Gastroesophageal sphincter (tissue), 3 donors: Measurements from ENCODE around the gene GIT1.

ENCODE experiments used
- EP300 ChIP-seq: sonication (generic); formaldehyde crosslinking; IDR thresholded peaks from one replicate; pipeline ENCODE4 v1.6.1; 2017; ENCODE audit warnings: antibody characterized with exemption, mild to moderate bottlenecking
- POLR2A ChIP-seq, 2 donors: fragments of 450-650 bp; IDR thresholded peaks; one replicate each; pipeline ENCODE4 v1.6.1; 2017; ENCODE audit warnings: antibody characterized with exemption in 2 of 2, mild to moderate bottlenecking in 2 of 2, moderate library complexity in 1 of 2
- POLR2AphosphoS5 ChIP-seq: sonication (generic); formaldehyde crosslinking; IDR thresholded peaks from one replicate; pipeline ENCODE4 v1.6.1; 2017; ENCODE audit warnings: antibody characterized with exemption
- TF ChIP-seq, protein P1 (sequence below), 4 experiments: fragments of 200-600 bp in 2 of 4; fragments of 450-650 bp in 2 of 4; sonication (generic) in 1 of 4; IDR thresholded peaks; one replicate each; pipeline ENCODE4 v1.5.1; 2017 to 2019; ENCODE audit warnings: antibody characterized with exemption in 4 of 4, mild to moderate bottlenecking in 2 of 4, moderate library complexity in 2 of 4

DNA sequence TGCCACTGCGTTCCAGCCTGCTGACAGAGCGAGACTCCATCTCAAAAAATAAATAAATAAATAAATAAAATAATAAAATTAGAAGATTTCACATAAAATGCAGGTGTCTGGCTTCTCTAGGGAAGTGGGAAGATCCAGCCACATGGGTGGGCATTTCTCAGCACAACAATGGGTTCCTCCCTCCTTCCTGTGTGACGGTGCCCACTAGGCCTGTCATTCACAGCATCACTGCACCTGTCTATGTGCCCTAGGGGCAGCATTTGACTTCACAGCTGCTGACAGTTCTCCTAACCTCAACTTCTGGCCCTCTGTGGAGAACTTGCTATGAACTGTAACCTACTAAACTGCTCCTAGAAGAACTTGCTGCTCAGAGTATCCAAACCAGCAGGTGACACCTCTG, 25.6 kb downstream of the GIT1 start:
- no peak for TF ChIP-seq POLR2AphosphoS5
- TF ChIP-seq EP300, result no peak
- no peak for TF ChIP-seq POLR2A (IDR thresholded peaks at IDR 0.05)
- TF ChIP-seq, protein P1, sequence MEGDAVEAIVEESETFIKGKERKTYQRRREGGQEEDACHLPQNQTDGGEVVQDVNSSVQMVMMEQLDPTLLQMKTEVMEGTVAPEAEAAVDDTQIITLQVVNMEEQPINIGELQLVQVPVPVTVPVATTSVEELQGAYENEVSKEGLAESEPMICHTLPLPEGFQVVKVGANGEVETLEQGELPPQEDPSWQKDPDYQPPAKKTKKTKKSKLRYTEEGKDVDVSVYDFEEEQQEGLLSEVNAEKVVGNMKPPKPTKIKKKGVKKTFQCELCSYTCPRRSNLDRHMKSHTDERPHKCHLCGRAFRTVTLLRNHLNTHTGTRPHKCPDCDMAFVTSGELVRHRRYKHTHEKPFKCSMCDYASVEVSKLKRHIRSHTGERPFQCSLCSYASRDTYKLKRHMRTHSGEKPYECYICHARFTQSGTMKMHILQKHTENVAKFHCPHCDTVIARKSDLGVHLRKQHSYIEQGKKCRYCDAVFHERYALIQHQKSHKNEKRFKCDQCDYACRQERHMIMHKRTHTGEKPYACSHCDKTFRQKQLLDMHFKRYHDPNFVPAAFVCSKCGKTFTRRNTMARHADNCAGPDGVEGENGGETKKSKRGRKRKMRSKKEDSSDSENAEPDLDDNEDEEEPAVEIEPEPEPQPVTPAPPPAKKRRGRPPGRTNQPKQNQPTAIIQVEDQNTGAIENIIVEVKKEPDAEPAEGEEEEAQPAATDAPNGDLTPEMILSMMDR (IDR thresholded peaks at IDR 0.05), result no peak
